HG02571 (cell line): ENCODE data around the gene CEP20.
"Not testable (repeated sequence)": the region's sequence is repeated elsewhere in the genome, so short reads cannot be mapped to it uniquely, and the experiment has no call there.

Experiments
- ATAC-seq: cut with Tn5 transposase; IDR thresholded peaks from one replicate; pipeline ENCODE4 v1.9.1; 2021; ENCODE audit warnings: mild to moderate bottlenecking, moderate library complexity; ENCODE audit not compliant: unreplicated experiment

The CEP20 gene

GRCh38 chr16:15888072-15888976 is at the start of gene CEP20:
CEP20 (minus strand) TSS chr16:15888603; CDS start chr16:15888585, 18 bp downstream.
- ATAC-seq: peak; percentile 96

GRCh38 chr16:15936809-15937208 is 48.4 kb upstream of the CEP20 start:
- ATAC-seq: not testable (repeated sequence)

- ATAC-seq: no peak
Observed at GRCh38 chr16:15934991-15935390, 46.6 kb upstream of the CEP20 start.

GRCh38 chr16:15933781-15934180 is 45.4 kb upstream of the CEP20 start:
- ATAC-seq: no peak

DNA sequence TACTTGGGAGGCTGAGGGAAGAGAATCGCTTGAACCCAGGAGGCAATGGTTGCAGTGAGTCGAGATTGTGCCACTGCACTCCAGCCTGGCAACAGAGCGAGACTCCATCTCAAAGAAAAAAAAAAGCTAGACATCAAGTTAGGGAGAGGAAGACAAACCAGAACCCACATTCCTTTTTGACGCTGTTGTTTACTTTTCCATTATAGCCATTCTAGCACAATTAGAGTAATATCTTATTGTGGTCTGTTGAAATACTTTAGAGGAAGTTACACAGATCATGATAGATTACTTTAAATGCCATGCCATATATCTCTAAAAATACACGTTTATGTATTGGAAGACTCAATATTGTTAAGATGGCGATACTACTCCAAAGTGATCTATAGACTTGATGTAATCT is 44.5 kb upstream of the CEP20 start:
- no peak for ATAC-seq

DNA sequence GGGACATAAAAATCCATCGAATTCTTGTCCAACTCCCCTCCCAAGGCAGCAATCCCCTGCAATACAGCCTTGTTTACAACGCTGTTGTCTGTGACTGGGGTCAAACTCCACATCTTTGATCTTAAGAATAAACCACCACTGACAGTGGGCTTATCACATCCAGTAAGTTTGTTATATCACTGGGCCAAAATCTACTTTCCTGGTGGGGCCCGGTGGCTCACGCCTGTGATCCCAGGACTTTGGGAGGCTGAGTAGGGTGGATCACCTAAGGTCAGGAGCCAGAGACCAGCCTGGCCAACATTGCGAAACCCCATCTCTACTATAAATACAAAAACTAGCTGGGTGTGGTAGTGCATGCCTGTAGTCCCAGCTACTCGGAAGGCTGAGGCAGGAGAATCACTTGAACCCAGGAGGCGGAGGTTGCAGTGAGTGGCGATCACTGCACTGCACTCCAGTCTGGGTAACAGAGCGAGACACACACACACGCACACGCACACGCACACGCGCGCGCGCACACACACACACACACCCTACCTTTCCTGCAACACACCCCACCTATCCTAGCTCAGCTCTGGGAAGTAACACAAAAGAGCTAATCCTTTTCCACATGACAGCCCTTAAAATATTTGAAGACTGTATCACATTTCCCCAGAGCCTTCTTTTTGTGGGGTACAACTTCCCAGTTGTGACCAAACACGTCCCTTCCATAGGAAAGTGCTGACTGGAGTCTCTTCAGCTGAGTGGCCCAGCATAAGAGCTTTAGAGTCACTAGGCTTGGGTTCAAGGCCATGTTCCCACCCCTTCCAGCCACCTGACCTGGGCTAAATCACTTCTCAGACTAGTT is 40.1 kb upstream of the CEP20 start:
- ATAC-seq: no peak

DNA sequence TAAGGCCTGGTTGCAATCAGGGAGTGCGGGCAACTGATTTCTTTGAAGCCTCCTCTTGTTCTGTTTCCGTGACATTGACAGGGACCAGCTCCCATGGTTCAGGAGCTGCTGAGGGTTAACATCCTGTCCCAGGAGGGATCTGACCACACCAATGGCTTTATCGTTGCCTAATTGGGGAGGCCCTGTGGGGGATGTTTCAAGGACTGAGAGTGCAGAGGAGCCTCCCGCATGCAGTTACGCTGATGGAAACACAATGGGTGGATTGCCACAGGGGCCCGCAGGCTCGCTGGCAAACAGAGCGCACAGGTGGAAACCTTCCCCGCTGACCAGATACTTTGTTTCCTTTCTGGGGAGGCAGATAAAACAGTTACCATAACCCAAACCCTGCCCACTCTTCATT is 37.2 kb upstream of the CEP20 start:
- ATAC-seq: no peak

DNA sequence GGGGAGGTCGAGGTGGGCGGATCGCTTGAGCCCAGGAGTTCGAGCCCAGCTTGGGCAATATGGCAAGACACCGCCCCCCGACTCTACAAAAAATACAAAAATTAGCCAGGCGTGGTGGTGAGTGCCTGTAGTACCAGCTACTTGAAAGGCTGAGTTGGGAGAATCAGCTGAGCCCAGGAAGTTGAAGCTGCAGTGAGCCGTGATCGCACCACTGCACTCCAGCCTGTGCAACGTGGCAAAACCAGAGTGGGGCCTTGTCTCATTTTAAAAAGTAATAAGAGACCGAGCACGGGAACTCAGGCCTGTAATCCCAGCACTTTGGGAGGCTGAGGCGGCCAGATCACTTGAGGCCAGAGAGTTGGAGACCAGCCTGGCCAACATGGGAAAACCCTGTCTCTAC is 36.6 kb upstream of the CEP20 start:
- ATAC-seq: no peak

GRCh38 chr16:15919331-15919730 is 30.9 kb upstream of the CEP20 start:
- ATAC-seq: no peak

DNA sequence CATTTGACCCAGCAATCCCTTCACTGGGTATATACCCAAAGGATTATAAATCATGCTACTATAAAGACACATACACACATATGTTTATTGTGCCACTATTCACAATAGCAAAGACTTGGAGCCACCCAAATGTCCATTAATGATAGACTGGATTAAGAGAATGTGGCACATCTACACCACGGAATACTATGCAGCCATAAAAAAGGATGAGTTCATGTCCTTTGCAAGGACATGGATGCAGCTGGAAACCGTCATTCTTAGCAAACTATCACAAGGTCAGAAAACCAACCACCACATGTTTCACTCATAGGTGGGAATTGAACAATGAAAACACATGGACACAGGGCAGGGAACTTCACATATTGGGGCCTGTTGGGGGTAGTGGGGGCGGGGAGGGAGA is 29.9 kb upstream of the CEP20 start:
- not testable (repeated sequence) for ATAC-seq

DNA sequence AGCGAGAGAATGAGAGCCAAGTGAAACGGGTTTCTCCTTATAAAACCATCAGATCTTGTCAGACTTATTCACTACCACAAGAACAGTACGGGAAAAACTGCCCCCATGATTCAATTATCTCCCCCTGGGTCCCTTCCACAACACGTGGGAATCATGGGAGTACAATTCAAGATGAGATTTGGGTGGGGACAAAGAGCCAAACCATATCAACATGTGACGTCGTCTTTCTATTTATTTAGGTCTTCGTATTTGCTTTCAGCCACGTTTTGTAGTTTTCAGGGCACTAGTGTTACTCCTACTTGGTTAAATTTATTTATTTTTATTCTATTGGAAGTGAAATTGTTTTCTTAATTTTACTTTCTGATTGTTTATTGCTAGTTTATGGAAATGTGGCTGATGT is 27.9 kb upstream of the CEP20 start:
- ATAC-seq: no peak

GRCh38 chr16:15915555-15916081 is 27.2 kb upstream of the CEP20 start:
- no peak for ATAC-seq

DNA sequence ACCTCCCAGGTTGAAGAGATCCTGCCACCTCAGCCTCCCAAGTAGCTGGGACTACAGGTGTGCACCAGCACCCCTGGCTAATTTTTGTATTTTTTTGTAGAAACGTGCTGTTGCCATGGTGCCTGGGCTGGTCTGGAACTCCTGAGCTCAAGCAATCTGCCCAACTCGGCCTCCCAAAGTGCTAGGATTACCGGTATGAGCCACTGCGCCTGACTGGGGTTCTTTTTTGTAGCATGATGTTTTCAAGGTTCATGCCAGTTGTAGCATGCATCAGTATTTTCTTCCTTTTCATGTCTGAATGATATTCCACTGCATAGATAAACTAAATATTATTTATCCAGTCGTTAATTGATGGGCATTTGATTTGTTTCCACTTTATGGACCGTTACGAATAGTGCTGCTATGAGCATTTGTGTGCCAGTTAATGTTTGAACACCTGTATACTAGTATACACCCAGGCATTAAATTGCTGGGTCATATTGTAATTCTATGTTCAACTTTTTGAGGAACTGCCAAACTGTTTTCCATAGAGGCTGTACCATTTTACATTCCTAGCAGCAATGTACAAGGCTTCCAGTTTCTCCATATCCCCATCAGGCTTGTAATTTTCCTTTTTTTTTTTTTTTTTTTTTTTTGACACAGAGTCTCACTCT is 24.8 kb upstream of the CEP20 start:
- no peak for ATAC-seq

DNA sequence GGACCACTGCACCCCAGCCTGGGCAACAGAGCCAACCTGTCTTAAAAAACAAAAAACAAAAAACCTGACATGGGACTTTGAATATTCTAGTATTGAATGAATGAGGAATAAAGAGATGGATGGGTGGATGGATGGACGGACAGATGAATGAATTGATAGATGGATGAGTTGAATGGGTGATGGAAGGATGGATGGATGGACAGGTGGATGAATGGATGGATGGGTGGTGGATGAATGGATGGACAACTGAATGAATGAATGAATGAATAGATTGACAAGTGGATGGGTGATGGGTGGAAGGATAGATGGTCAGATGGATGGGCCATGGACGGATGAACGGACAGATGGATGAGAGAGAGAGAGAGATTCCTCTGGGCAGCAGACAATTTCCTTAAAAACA is 22.8 kb upstream of the CEP20 start:
- ATAC-seq: no peak

- ATAC-seq: peak; percentile 95
Observed at GRCh38 chr16:15907863-15908478, 19.6 kb upstream of the CEP20 start.

DNA sequence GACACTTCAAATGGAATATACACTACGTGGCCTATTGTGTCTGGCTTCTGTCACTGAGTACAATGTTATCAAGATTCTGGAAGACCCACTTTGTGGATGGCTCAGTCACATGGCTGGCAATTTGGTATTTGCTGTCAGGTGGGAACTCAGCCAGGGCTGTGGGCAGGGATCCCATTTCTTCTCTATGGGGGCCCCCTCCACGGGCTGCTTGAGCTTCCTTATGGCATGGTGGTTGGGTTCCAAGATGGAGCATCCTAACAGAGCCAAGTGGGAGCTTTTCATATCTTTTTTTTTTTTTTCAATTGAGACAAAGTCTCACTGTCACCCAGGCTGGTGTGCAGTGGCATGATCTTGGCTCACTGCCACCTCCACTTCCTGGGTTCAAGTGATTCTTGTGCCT is 18.0 kb upstream of the CEP20 start:
- ATAC-seq: no peak

GRCh38 chr16:15903960-15904359 is 15.6 kb upstream of the CEP20 start:
- no peak for ATAC-seq

GRCh38 chr16:15900901-15901500 is 12.6 kb upstream of the CEP20 start:
- no peak for ATAC-seq

- no peak for ATAC-seq
Observed at GRCh38 chr16:15900357-15900756, 12.0 kb upstream of the CEP20 start.

- peak; percentile 60 for ATAC-seq
Observed at GRCh38 chr16:15899538-15900100, 11.2 kb upstream of the CEP20 start.
